IMR-90 (cell line): Measurements from ENCODE around the gene FOXL3. TPM values are rescaled to one million over a fixed set of nuclear protein-coding genes. Genes with fewer than 3 reads are reported as not detected.

Source experiments
- ATAC-seq: fragments of 200-7000 bp; cut with Tn5 transposase; 2 replicates; pipeline ENCODE4 v1.9.1; 2020; ENCODE audit warnings: low read depth, mild to moderate bottlenecking, moderate library complexity
- BruUV-seq: library from RNA; stranded (reverse); fragments of 400-500 nt; replicated peaks from 2 replicates; lab custom pipeline; 2021; lab: Mats Ljungman, UMichigan
- CTCF ChIA-PET: fragments of 300-600 bp; formaldehyde crosslinking; extraction: SDS; loops from one replicate; lab custom pipeline; 2021; ENCODE audit warnings: antibody characterized with exemption; lab: Yijun Ruan, JAX
- POLR2A ChIA-PET: fragments of 300-600 bp; sonication (Branson Sonifier 250); formaldehyde crosslinking; loops from one replicate; lab custom pipeline; 2022; ENCODE audit warnings: antibody characterized with exemption; ENCODE audit not compliant: unreplicated experiment; lab: Charles Lee
- DNase-seq: peaks from one replicate; pipeline ENCODE4 v3.0.0; 2013
- H2AFZ ChIP-seq: replicated peaks from 2 replicates; pipeline ENCODE3; 2013; ENCODE audit warnings: low read length, mild to moderate bottlenecking; ENCODE audit not compliant: poor library complexity
- H2AK5ac ChIP-seq: 2 replicates; pipeline ENCODE4 v1.6.1; 2013; ENCODE audit warnings: low read depth, low read length, inconsistent platforms
- H2AK9ac ChIP-seq: replicated peaks from 2 replicates; pipeline ENCODE3; 2013; ENCODE audit warnings: mild to moderate bottlenecking, low read depth, low read length, moderate library complexity; ENCODE audit not compliant: poor library complexity
- H2BK120ac ChIP-seq: 2 replicates; pipeline ENCODE4 v1.6.1; 2013; ENCODE audit warnings: low read depth, low read length, inconsistent platforms
- H2BK15ac ChIP-seq: 3 replicates; pipeline ENCODE4 v1.6.1; 2013; ENCODE audit warnings: low read depth, low read length, inconsistent platforms
- H2BK20ac ChIP-seq: 2 replicates; pipeline ENCODE4 v1.6.1; 2013; ENCODE audit warnings: low read depth, mild to moderate bottlenecking, inconsistent platforms, low read length, moderate library complexity
- H2BK5ac ChIP-seq: 2 replicates; pipeline ENCODE4 v1.6.1; 2013; ENCODE audit warnings: mild to moderate bottlenecking, low read depth, low read length, inconsistent platforms; ENCODE audit not compliant: poor library complexity, severe bottlenecking
- H3K14ac ChIP-seq: replicated peaks from 2 replicates; pipeline ENCODE4 v1.6.1; 2013; ENCODE audit warnings: low read depth, low read length, inconsistent platforms
- H3K18ac ChIP-seq: 2 replicates; pipeline ENCODE4 v1.6.1; 2013; ENCODE audit warnings: low read depth, low read length, control low read depth
- H3K23ac ChIP-seq: 2 replicates; pipeline ENCODE4 v1.6.1; 2013; ENCODE audit warnings: low read depth, low read length, inconsistent platforms
- H3K27ac ChIP-seq: 2 replicates; pipeline ENCODE4 v1.5.1; 2013; ENCODE audit warnings: mild to moderate bottlenecking, control low read depth, low read length; ENCODE audit not compliant: insufficient read depth
- H3K27me3 ChIP-seq: 2 replicates; pipeline ENCODE4 v1.6.1; 2013; ENCODE audit warnings: low read length; ENCODE audit not compliant: control insufficient read depth, insufficient read depth
- H3K36me3 ChIP-seq: 2 replicates; pipeline ENCODE4 v1.6.1; 2013; ENCODE audit warnings: low read length, mixed read lengths; ENCODE audit not compliant: control insufficient read depth, insufficient read depth
- H3K4ac ChIP-seq: 2 replicates; pipeline ENCODE4 v1.6.1; 2013; ENCODE audit warnings: low read depth, low read length, inconsistent platforms
- H3K4me1 ChIP-seq: 2 replicates; pipeline ENCODE4 v1.6.1; 2013; ENCODE audit warnings: low read length, mixed read lengths; ENCODE audit not compliant: control insufficient read depth, insufficient read depth
- H3K4me2 ChIP-seq: 2 replicates; pipeline ENCODE4 v1.6.1; 2013; ENCODE audit warnings: low read depth, mild to moderate bottlenecking, control low read depth, low read length, moderate library complexity
- H3K4me3 ChIP-seq: 2 replicates; pipeline ENCODE4 v1.5.1; 2013; ENCODE audit warnings: low read depth, mild to moderate bottlenecking, control low read depth, low read length, moderate library complexity; ENCODE audit not compliant: insufficient read depth
- H3K56ac ChIP-seq: 2 replicates; pipeline ENCODE4 v1.6.1; 2013; ENCODE audit warnings: low read length, inconsistent platforms; ENCODE audit not compliant: insufficient read depth; ENCODE audit errors: extremely low read depth
- H3K79me1 ChIP-seq, 2 experiments: 2 replicates each; pipeline ENCODE4 v1.6.1; 2013; ENCODE audit warnings: low read length in 2 of 2, inconsistent platforms in 1 of 2, low read depth in 1 of 2
- H3K9ac ChIP-seq: 2 replicates; pipeline ENCODE4 v1.6.1; 2013; ENCODE audit warnings: low read depth, low read length, control low read depth
- H3K9me1 ChIP-seq: 2 replicates; pipeline ENCODE4 v1.6.1; 2013; ENCODE audit warnings: low read length, inconsistent platforms; ENCODE audit not compliant: insufficient read depth
- H3K9me3 ChIP-seq: 2 replicates; pipeline ENCODE4 v1.6.1; 2013; ENCODE audit warnings: low read length; ENCODE audit not compliant: control insufficient read depth, insufficient read depth
- H4K20me1 ChIP-seq: 2 replicates; pipeline ENCODE4 v1.6.1; 2013; ENCODE audit warnings: low read length, inconsistent platforms; ENCODE audit not compliant: insufficient read depth
- H4K5ac ChIP-seq: 2 replicates; pipeline ENCODE4 v1.6.1; 2013; ENCODE audit warnings: mild to moderate bottlenecking, low read depth, low read length, control low read depth
- H4K8ac ChIP-seq, 2 experiments: 2 replicates each; pipeline ENCODE4 v1.6.1; 2013; ENCODE audit warnings: low read depth in 2 of 2, low read length in 2 of 2, control low read depth in 1 of 2, inconsistent platforms in 1 of 2
- H4K91ac ChIP-seq: 2 replicates; pipeline ENCODE4 v1.6.1; 2013; ENCODE audit warnings: low read depth, low read length, inconsistent platforms; ENCODE audit not compliant: insufficient read depth
- MXI1 ChIP-seq: IDR thresholded peaks from 2 replicates; pipeline ENCODE4 v1.6.1; 2012; ENCODE audit warnings: low read depth, mild to moderate bottlenecking, low read length, moderate library complexity, borderline replicate concordance
- NFE2L2 ChIP-seq: fragments of 150-350 bp; IDR thresholded peaks from 2 replicates; pipeline ENCODE4 v1.6.1; 2016; ENCODE audit warnings: low read depth, mild to moderate bottlenecking, low read length
- POLR2A ChIP-seq: IDR thresholded peaks from 2 replicates; pipeline ENCODE4 v1.6.1; 2012; ENCODE audit warnings: mild to moderate bottlenecking, low read depth, low read length
- RAD21 ChIP-seq: IDR thresholded peaks from 2 replicates; pipeline ENCODE4 v1.6.1; 2012; ENCODE audit warnings: low read length, improper control_type of control experiment
- RCOR1 ChIP-seq: IDR thresholded peaks from 2 replicates; pipeline ENCODE4 v1.6.1; 2012; ENCODE audit warnings: mild to moderate bottlenecking, low read length, improper control_type of control experiment; ENCODE audit not compliant: insufficient replicate concordance
- USF2 ChIP-seq: fragments of 150-350 bp; IDR thresholded peaks from 2 replicates; pipeline ENCODE4 v1.6.1; 2017; ENCODE audit warnings: mild to moderate bottlenecking, antibody characterized with exemption, low read length, low read depth
- WGBS, 2 experiments: methylation state at CpG; one replicate each; pipeline versions ENCODE4 v1.1.5 to v1.1.7; 2013; ENCODE audit warnings: missing lambda C conversion rate in 2 of 2; ENCODE audit not compliant: insufficient read length in 1 of 2; ENCODE audit errors: extremely low coverage in 2 of 2; 5-methylcytosine and 5-hydroxymethylcytosine counted together
- dilution Hi-C: fragments of 300-500 bp; cut with HindIII; formaldehyde crosslinking; loops from one replicate; pipeline ENCODE4 v1.14.3; 2018; ENCODE audit warnings: low sequenced_read_pairs; ENCODE audit not compliant: unreplicated experiment
- in situ Hi-C: fragments of 300-500 bp; cut with MboI; formaldehyde crosslinking; loops from 3 replicates; pipeline ENCODE4 v1.14.3; 2019; ENCODE audit warnings: low sequenced_read_pairs, inconsistent platforms, mixed read lengths
- intact Hi-C: fragments of 100-400 bp; cut with micrococcal nuclease; formaldehyde crosslinking; loops from 2 replicates; pipeline ENCODE4 v1.10.0; 2022
- polyA plus RNA-seq, 3 experiments: library from polyadenylated mRNA; depleted of rRNA; stranded (reverse); fragments of >200 nt; gene quantifications; 2 replicates each; pipeline ENCODE4 v1.2.3, GENCODE V29; 2012; ENCODE audit warnings: low replicate concordance in 1 of 3
- total RNA-seq: library from RNA; depleted of rRNA; stranded (reverse); fragments of >200 nt; gene quantifications from 2 replicates; pipeline ENCODE4 v1.2.3, GENCODE V29; 2012

Gene FOXL3
- total and polyA plus RNA-seq, 2 of the 4 experiments (the other 2 are of a cell fraction): not detected

- POLR2A ChIA-PET: no interaction called here
- dilution Hi-C loops: no loop called here
These were observed 33.5 kb upstream of the FOXL3 start for GRCh38 chr7:256461-256940.

More at GRCh38 chr7:256461-256940, 33.5 kb upstream of the FOXL3 start:
- no peak overlapping the region for H2AK9ac ChIP-seq
- H3K18ac ChIP-seq: no peak overlapping the region
- no peak overlapping the region for H2BK20ac ChIP-seq
- intact Hi-C loops (no loop called here), in situ Hi-C loops (no loop called here)
- ATAC-seq: no peak
- DNase-seq: no peak
- BruUV-seq: no TSS peak
- no peaks in the 10 kb centered on the region for H3K79me1 ChIP-seq
- H3K4me3 ChIP-seq: no peak overlapping the region
- H3K14ac ChIP-seq: no peak overlapping the region
- H2BK5ac ChIP-seq: no peak overlapping the region
- no peak overlapping the region for H2BK15ac ChIP-seq
- H3K36me3 ChIP-seq: peaks cover 96% of the 10 kb centered on the region
- H3K9me3 ChIP-seq: peaks cover 13% of the 10 kb centered on the region
- H3K4me1 ChIP-seq: no peaks in the 10 kb centered on the region
- no peak overlapping the region for H3K4ac ChIP-seq
- no peak overlapping the region for H4K5ac ChIP-seq
- H3K23ac ChIP-seq: no peak overlapping the region
- H3K27ac ChIP-seq: no peak overlapping the region
- no peak overlapping the region for H2BK120ac ChIP-seq
- no peak overlapping the region for H3K9ac ChIP-seq
- whole genome bisulfite sequencing, 2 experiments: 97% methylated on average over 25 of the region's 38 CpGs; no CpG with 5 or more reads in 1 of the 2 experiments
- H3K27me3 ChIP-seq: no peaks in the 10 kb centered on the region
- CTCF ChIA-PET: no interaction called here
- TF ChIP-seq RCOR1 (no peak), POLR2A (no peak), RAD21 (no peak), USF2 (no peak), NFE2L2 (no peak), MXI1 (no peak)
- no peak overlapping the region for H2AFZ ChIP-seq
- no peak overlapping the region for H2AK5ac ChIP-seq
- H3K4me2 ChIP-seq: no peak overlapping the region
- no peaks in the 10 kb centered on the region for H3K9me1 ChIP-seq
- no peak overlapping the region for H4K91ac ChIP-seq
- H3K56ac ChIP-seq: no peak overlapping the region
- no peaks in the 10 kb centered on the region for H4K20me1 ChIP-seq
- no peak overlapping the region for H4K8ac ChIP-seq
